ENCODE results near the gene EPS8L2. TPM values are rescaled to one million over a fixed set of nuclear protein-coding genes. Genes with fewer than 3 reads are reported as not detected.
"Not testable (repeated sequence)": the region's sequence is repeated elsewhere in the genome, so short reads cannot be mapped to it uniquely, and the experiment has no call there.

The EPS8L2 gene
- total RNA-seq, 1 donor = 47.9 TPM

- no peak for TF ChIP-seq CTCF (IDR thresholded peaks at IDR 0.05; ENCODE audit: insufficient read depth, low read length)
- no peak for DNase-seq (ENCODE audit: low read depth)
- no peak overlapping the region for H3K4me3 ChIP-seq (ENCODE audit: low read depth, low read length)
These were observed 27.0 kb downstream of the EPS8L2 start for GRCh38 chr11:733072-733471.

GRCh38 chr11:734541-734940, 28.5 kb downstream of the EPS8L2 start:
- H3K4me3 ChIP-seq (ENCODE audit: low read depth, low read length); DNase-seq (ENCODE audit: low read depth): not testable (repeated sequence)

- DNase-seq (ENCODE audit: low read depth) = no peak
- no peak for TF ChIP-seq CTCF (IDR thresholded peaks at IDR 0.05; ENCODE audit: insufficient read depth, low read length)
- no peak overlapping the region for H3K4me3 ChIP-seq (ENCODE audit: low read depth, low read length)
These were observed 31.3 kb downstream of the EPS8L2 start for GRCh38 chr11:737366-737765.

- H3K4me3 ChIP-seq (ENCODE audit: low read depth, low read length); DNase-seq (ENCODE audit: low read depth): not testable (repeated sequence)
These were observed 31.9 kb downstream of the EPS8L2 start for GRCh38 chr11:737899-738298.

- TF ChIP-seq CTCF (IDR thresholded peaks at IDR 0.05; ENCODE audit: insufficient read depth, low read length) = no peak
- DNase-seq (ENCODE audit: low read depth) = no peak
- no peak overlapping the region for H3K4me3 ChIP-seq (ENCODE audit: low read depth, low read length)
These were observed 36.1 kb downstream of the EPS8L2 start for GRCh38 chr11:742156-742546.

- no peak for TF ChIP-seq CTCF (IDR thresholded peaks at IDR 0.05; ENCODE audit: insufficient read depth, low read length)
- H3K4me3 ChIP-seq (ENCODE audit: low read depth, low read length) = no peak overlapping the region
- no peak for DNase-seq (ENCODE audit: low read depth)
These were observed 36.7 kb downstream of the EPS8L2 start for GRCh38 chr11:742571-743201.

- no peak for TF ChIP-seq CTCF (IDR thresholded peaks at IDR 0.05; ENCODE audit: insufficient read depth, low read length)
- H3K4me3 ChIP-seq (ENCODE audit: low read depth, low read length) = no peak overlapping the region
- DNase-seq (ENCODE audit: low read depth) = no peak
These were observed 39.4 kb downstream of the EPS8L2 start for GRCh38 chr11:745428-745827.

Data from fibroblast of the aortic adventitia (primary cell).